Tracheal epithelial cell (primary cell): ENCODE results near the gene TM4SF4. TPM values are rescaled to one million over a fixed set of nuclear protein-coding genes. Genes with fewer than 3 reads are reported as not detected.

Source experiments
- total RNA-seq: library from RNA; depleted of rRNA; stranded (reverse); fragments of >200 nt; gene quantifications from 2 replicates; pipeline ENCODE4 v1.2.1, GENCODE V29; 2014

The TM4SF4 gene
- not detected in 2 replicates for total RNA-seq

GRCh38 chr3:149474250-149474817, at the start of gene TM4SF4:
TSS of gene TM4SF4 (plus strand) at chr3:149474697. CDS start at chr3:149474878, 181 bp downstream.

Other genes with a start within 250 kb of the TM4SF4 start
- 0.21 and 8.0 TPM in 2 replicates for gene TM4SF18, start 141.1 kb upstream of the TM4SF4 start, total RNA-seq
- 79.7 and 277 TPM in 2 replicates for gene TM4SF1, start 97.0 kb upstream of the TM4SF4 start, total RNA-seq
- gene WWTR1, start 183.3 kb downstream of the TM4SF4 start, total RNA-seq: 9.2 and 36.9 TPM in 2 replicates